DMS114 treated with DMSO at 0.1 percent for 48 hours (cell line): ENCODE measurements around the gene SDC4.

Source experiments
- DNase-seq: peaks from one replicate; lab custom pipeline; 2025; ENCODE audit not compliant: unreplicated experiment; lab: John Stamatoyannopoulos, UW

Gene SDC4

DNA sequence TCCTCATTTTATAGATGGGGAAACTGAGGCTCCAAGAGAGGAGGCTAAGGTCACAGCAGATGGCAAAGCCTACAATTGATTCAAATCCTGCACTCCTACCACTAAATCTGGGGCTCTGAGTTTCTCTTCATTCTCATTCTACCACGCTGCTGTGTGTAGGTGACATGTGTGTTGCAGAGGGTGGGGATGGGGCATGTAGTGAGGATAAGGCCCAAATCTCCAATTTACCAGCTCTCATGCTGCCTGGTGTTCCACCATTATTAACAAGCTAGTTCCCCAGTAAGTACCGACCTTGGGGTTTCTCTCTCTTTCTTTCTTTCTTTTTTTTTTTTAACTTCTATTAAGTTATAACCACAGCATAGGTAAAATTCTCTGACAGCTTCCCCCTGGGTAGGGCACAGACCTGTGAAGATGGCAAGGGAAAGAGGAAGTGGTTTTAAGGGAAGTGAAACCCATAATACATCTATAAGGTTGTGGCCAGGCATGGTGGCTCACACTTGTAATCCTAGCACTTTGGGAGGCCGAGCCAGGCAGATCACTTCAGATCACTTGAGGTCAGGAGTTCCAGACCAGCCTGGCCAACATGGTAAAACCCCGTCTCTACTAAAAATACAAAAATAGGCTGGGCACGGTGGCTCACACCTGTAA is 27.2 kb downstream of the SDC4 start:
- DNase-seq = no peak

DNA sequence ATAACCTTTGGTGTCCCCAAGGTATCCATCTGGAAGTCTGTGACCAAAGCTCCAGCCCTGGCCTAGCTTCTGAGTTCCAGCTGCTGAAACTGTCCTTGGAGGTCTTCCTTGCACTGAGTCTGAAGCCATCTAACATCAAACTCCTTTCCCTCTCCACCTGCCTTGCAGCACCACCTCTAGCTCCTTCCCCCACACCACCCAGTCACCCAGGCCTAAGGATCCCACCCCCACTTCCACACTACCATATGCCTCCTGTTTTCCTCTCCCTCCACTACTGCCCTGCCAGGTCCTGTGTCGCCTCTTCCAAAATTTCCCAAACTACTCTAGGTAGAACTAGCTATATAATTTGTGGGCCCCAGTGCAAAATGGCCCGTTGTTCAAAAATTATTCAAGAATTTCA is 29.3 kb downstream of the SDC4 start:
- DNase-seq = no peak

DNA sequence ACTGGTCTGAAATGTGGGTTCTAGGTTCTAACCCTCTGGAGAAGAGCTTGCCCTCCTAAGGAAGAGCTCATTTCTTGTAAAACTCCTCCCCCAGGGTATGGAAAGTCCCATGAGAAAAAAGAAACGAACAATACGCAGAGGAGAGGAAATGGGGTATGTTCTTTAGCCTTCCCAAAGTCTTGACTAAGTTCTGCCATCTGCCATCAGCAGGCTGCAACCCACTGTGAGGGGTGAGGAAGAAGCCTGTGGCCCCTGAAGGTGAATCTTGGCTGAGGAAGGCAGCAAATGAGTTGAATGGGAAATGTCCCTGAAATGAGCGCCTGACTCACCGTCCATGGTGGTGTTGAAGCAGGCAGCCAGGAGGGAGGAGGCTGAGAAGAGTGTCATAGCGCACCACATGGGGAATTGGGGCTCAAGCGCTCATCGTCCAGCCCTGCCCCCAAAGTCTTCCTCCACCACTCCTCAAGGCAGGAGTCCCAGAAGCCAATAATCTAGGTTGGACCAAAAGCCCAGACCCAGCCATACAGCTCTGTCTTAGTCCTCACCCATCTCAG is 29.8 kb downstream of the SDC4 start:
- DNase-seq = no peak

DNA sequence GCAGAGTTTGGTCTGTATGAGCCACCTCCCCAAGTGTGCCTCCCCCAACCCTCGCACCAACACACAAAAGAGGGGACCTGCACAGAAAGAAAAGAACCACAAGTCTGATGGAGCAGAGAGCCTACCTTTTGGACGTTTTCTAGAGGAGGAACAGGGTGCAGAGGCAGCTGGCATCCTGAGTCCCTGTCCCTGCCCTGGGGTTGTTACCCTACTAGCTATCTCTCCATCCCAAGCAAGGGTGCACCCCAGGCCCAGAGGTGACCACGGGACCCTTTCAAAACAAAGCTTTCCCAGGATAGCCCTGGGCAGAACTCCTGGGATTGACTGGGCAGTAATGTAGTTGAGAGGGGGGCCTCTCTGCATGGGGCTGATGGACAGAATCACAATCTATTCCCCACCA is 30.4 kb downstream of the SDC4 start:
- no peak for DNase-seq

DNA sequence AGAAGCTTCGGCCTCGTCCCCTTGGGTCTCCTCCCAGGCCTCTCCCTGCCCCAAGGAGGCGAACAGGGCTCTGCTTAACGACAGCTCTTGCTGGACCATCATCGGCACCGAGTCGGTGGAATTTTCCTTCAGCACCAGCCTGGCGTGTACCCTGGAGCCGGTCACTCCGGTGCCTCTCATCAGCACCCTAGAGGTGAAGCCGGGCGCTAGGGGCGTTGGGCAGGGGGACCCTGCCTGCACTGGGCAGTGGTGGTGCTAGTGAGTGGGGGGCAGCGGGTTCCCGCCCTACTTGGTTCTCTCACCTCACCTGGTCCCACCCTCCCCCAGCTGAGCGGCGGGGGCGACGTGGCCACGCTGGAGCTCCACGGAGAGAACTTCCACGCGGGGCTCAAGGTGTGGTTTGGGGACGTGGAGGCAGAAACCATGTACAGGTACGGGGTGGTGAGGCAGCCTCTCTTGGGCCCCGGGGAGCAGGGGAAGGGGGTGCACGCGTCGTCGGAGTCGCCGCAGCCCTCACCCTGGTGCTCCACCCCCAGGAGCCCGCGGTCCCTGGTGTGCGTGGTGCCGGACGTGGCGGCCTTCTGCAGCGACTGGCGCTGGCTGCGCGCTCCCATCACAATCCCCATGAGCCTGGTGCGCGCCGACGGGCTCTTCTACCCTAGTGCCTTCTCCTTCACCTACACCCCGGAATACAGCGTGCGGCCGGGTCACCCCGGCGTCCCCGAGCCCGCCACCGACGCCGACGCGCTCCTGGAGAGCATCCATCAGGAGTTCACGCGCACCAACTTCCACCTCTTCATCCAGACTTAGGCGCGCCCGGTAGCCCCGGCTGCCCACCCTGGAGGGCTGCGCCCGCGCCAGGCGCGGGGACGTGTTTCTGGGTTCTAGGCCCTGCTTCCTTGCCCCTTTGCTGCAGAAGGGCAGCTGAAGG is 31.8 kb downstream of the SDC4 start:
- no peak for DNase-seq

DNA sequence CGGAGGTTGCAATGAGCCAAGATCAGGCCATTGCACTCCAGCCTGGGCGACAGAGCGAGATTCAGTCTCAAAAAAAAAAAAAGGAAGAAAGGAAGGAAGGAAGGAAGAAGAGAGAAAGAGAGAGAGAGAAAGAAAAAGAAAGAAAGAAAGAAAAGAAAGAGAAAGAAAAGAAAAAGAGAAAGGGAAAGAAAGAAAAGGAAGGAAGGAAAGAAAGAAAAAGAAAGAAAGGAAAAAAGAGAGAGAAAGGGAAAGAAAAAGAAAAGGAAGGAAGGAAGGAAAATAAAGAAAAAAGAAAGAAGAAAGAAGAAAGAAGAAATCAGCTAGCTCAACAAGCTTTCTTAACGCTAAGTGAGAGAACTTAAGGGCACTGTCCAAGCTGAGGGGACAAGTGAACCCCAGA is 32.6 kb downstream of the SDC4 start:
- no peak for DNase-seq

DNA sequence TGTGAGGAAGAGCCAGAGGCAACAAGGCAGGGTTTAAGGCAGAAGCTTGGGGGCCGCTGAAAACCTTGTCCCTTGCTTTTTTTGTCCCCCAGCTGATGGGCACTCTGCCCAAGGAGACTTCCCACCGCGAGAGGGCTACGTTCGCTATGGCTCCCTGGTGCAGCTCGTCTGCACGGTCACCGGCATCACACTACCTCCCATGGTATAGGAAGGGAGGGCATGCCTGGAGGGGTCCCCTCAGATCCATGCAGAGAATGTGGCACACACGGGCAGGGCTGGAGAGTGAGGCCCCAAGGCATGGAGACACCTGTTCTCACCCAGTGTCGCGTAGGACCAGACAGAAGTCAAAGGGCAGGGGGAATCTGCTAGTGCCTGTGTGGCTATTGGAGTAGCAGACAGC is 34.3 kb downstream of the SDC4 start:
- DNase-seq = no peak

DNA sequence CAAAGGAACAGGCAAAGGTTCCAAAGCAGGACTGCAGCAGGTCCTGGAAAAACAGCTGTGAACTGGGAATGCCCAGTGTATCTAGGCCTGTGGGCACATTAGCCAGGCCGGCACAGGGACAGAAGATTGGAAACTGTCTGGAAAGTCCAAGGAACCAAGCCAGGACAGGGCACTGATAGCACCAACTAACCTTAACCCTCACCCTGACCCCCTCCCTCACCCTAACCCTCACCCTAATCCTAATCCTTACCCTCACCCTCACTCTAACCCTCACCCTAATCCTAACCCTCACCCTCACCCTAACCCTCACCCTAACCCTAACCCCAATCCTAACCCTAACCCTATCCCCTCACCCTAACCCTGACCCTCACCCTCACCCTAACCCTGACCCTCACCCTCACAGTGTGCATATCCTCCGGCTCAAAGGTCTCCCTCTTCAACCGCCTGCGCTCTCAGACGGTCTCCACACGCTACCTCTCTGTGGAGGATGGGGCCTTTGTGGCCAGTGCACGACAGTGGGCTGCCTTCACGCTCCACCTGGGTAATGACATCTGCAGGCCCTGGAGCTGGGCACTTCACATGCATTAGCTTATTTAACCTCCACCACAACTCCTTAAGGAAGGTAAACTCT is 35.0 kb downstream of the SDC4 start:
- DNase-seq = no peak

DNA sequence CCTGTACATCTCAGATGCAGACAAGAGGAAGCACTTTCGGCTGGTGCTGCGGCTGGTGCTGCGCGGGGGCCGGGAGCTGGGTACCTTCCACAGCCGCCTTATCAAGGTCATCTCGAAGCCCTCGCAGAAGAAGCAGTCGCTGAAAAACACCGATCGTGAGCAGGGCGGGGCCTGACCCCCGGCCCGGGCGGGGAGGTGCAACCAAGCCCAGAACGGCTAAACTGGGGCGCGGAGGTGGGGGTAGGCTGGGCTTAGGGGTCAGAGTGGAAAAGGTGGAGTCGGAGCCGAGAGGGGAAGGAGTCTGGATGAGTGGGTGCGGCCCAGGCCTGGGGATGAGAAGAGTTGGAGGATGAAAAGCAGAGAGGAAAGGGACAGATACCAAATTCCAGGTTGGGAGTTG is 36.0 kb downstream of the SDC4 start:
- DNase-seq = no peak

DNA sequence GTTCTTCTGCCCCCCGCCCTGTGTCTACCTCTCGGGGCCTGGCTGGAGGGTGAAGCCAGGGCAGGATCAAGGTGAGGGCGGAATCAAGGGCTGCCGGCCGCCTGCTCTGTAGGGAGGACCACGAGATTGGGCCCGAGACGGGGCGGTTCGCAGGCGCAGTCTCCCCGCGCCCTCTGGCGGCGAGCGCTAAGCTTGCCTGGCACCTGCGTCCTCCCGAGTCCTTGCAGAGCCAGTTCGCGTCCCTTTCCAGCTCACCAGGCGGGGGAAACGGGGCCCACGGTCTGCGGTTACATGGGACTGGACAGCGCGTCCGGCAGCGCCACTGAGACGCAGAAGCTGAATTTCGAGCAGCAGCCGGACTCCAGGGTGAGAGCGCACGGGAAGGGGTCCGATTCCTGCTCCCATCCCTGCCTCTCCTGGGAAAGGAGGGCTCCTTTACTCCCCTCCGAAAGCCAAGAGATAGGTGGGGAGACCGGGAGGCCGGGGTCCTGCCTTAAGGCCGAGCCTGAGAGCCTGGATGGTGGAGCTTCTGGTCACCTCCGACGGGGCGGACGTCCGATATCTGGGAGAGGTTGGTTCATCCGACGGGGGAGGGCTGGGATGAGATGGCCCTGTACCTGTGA is 36.5 kb downstream of the SDC4 start:
- DNase-seq = no peak

DNA sequence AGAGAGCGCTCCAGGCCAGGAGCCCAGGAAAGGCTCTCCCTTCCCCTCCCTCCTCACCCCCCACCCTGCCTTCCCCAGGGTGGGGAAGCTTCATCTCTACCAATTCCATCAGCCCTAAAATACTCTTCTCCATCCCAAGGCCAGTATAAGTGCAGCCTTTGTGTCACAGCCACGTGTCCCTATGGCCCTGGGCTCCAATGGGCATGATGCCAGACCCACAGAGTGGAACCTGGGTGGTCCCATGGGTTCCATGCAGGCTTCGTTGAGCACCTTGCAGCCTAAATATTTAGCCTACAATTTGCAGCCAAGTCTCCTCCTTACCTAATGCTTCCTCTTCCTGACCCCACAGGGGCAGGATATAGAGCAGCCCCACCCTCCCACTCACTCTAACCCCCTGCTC is 39.1 kb downstream of the SDC4 start:
- no peak for DNase-seq

DNA sequence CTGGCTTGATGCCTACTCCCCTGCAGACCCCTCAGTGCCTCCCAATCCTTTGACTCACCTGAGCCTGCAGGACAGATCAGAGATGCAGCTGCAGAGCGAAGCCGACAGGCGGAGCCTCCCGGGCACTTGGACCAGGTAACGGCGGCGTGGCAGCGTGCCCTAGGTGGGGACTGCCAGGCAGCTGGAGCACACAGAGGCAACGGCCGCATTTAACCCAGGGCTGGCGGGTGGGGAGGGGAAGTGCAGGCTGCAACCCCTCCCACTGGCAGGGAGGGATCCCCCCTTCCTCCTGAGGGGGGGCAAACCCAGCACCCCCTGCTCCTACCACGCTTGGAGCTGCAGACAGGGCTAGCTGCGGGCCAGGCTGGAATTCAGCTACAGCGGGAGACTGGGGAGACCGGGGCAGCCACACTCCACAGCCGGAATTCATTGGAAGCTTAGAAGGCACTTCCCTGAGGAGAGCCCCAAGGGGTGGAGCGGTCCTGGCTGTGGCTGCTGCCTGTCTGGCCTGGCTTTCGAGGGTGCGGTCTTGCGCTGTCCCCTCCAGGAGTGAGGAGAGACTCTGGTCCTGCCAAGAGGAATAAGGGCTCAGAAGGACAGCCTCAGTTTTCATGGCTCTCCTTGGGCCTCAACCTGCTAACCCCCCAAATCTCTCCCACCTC is 40.0 kb downstream of the SDC4 start, which contains the start of gene MATN4:
Gene MATN4 (minus strand): TSS at position 183 of the 662 bp plus-strand sequence. CDS start 2,717 bp downstream, outside the sequence.
- DNase-seq = no peak

DNA sequence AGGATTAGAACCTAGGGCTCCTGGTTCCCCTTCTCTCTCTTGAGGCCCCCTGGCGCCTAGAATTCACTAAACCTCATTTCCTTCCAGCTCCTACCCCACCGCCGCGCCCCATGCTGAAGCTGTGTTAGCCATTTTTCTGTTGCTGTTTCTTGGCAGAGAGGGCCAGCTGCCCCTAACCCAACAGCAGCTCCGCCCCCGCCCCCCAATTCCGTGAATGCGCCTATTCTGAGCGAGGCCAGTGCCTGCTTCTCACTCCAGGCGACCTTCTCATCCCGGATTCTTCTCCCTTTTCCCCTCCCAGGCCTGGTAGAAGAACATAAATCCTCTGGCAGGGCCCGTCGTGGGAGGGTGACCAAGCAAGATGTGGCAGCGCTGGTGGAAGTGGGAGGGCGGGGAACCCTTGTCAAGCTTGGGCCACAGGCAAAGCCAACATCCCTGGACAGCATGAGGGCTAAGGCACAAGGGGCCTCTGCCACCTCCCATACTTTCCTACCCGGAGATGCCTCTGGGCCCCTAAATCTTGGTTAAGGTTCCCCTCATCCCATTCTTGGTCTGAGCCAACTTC is 41.1 kb downstream of the SDC4 start:
- no peak for DNase-seq

DNA sequence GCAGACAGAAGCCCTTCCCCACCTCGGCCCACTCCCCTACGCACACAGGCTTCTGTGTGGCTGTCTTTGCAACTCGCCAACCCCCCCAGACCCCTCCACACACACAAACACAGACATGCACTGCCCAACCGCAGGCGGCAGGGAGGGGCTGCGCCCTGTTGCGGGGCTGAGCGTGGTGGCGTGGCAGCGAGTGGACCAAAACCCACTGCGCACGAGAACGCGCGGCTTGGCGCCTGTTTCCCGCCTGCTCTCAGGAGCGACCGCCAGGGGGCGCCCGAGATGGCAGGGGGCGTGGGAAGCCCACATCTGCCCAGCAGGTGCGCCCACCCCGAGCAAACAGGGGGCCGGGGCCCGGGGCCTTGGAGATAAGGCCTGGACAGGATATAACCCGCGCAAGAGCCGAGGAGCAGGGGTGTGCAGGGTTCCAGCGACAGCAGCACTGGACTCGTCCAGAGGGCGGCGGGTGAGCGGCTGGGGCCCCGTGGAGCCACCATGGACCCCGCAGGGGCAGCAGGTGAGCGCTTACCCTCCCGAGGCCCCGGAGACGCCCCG is 41.7 kb downstream of the SDC4 start, which contains the start of gene RBPJL:
Gene RBPJL (plus strand): TSS at position 410 of the 552 bp plus-strand sequence. CDS start 83 bp downstream, at position 493.
- no peak for DNase-seq

DNA sequence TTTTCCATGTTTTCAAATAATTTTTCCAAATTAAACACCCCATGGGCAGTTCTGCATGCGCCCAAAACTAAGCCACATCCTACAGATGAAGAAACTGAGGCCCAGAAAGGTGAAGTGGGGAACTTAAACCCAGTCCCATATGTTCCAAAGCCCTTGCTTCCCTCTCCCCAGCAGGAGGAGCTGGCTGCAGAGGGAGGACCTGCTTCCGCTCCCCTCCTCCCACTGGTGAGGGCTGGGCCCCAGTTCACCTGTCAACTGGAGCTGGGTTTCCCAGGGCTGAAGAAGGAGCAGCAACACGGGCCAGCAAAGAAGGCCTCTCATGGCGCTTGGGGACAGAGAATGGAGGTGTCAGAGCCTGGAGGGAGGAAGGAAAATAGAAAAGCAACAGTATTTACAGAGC is 43.0 kb downstream of the SDC4 start:
- DNase-seq = no peak

DNA sequence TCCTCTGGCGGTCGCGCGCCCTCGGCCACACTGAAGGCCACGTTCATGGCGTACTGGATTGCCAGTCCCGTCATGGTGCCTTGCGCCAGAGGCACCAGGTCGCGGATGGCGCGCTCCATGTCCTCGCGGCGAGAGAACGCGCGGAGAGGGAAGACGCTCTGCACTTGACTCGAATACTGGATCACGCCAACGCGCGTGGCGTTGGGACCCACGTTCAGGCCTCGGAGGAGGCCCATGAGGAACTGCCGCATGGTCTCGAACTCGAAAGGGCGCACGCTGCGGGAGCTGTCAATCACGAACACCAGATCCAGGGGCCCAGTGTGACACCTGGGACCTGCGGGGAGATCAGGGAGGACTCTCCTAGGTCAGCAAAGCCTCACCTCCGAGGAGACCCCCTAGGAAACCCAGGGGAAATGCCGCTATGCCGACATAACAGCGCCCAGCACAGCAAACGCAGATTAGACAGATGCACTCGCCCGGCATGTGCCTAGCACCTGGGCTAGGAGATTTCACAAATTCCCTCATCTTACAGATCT is 43.7 kb downstream of the SDC4 start:
- no peak for DNase-seq

DNA sequence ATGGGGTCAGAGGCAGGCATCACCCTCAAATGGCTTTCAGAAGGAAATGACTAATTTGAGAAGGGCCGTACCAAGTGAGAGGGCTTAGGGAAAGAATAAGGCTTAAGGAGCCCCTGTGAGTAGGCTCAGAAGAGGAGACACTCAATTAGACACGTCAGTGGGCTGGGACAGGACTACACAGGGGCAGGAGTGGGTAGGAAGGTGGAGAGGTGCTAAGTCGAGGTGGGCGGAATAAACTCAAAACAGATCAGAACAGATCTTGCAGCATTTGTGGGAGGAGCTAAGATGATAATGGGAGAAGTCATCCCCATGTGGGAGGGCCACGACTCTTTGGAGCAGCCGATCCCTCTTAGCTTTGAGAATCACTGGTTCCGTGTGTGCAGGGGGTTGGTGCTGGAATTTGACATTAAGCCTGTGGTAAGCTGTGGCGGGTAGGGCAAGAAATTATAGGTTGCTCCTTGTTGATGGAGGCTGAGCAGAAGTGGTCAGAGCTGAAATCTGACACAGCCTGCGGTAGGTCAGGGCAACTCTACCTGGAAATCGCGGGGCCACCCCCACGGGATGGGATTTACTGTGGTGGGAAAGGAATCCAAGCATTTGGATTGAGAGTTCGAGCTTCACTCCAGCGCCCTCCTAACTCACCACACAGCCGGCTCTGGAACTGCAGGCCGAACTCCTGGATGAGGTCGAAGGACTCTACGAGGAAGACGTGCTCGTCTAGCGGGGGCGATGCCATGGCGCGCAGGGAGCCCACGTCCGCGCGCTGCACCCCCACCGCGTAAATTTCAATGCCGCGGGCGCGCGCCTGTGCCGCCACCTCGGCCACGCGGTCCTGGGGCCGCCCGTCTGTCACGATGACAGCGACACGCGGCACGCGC is 44.4 kb downstream of the SDC4 start:
- no peak for DNase-seq

DNA sequence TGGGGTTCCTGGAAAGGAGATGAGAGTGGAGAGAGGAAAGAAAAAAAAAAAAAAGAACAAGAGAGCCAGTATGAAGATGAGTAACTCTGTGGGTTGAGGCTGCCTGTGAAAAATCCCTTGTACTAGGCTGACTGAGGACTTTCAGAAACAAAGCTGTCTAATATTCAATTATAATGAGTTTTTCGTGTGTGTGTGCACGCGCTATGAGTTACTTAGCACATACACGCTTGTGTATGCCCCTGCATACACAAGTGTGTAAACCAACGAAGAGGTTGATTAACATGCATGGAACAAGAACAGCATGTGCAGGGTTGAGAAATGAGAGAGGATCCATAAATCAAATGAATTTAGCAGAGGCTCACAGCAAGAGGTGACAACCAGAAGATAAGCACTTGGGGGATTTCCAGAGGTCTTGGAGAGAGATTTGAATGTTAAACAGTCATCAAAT is 46.4 kb downstream of the SDC4 start:
- DNase-seq = no peak

DNA sequence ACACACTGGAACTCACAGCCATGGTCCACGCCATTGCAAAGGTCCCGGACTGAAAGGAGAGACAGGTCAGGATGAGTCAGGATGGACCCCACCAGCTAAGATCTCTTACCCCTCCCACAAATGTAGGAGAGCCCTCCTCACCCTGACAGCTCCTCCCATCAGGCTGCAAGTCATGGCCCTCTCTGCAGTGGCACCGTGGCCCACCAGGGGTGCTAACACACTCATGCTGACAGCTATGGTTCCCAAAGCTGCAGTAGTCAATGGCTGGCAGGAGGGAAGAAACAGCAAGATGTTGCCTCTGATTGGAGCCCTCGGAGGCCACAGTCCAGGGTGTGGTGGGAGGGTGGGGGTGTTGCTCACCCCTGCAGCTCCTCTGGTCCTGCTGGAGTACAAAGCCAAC is 47.3 kb downstream of the SDC4 start:
- no peak for DNase-seq
